Naive B cell (primary cell): ENCODE measurements around the gene GLIPR2. TPM values are rescaled to one million over a fixed set of nuclear protein-coding genes. Genes with fewer than 3 reads are reported as not detected.
"Not testable (repeated sequence)": the region's sequence is repeated elsewhere in the genome, so short reads cannot be mapped to it uniquely, and the experiment has no call there.

ENCODE experiments used
- ATAC-seq, 2 donors: fragments of 150-1000 bp; cut with Tn5 transposase; 2 replicates each; pipeline ENCODE4 v1.10.0; 2021; ENCODE audit warnings: low read depth in 2 of 2, mild to moderate bottlenecking in 2 of 2, moderate library complexity in 2 of 2
- DNase-seq: peaks from one replicate; pipeline ENCODE4 v3.0.0; 2022
- H3K27ac Mint-ChIP-seq, 6 donors: one replicate each; pipeline ENCODE4 v1.8.0; 2020 to 2022; ENCODE audit warnings: mild to moderate bottlenecking in 6 of 6, mixed read lengths in 6 of 6, moderate library complexity in 5 of 6, inconsistent platforms in 2 of 6
- H3K27me3 Mint-ChIP-seq, 3 donors: one replicate each; pipeline ENCODE4 v1.8.0; 2021 to 2022; ENCODE audit warnings: mixed read lengths in 3 of 3, mild to moderate bottlenecking in 1 of 3
- H3K36me3 Mint-ChIP-seq, 2 donors: one replicate each; pipeline ENCODE4 v1.8.0; 2020 to 2022; ENCODE audit warnings: mixed read lengths in 2 of 2, inconsistent platforms in 1 of 2, mild to moderate bottlenecking in 1 of 2
- H3K4me1 Mint-ChIP-seq, 3 donors: one replicate each; pipeline ENCODE4 v1.8.0; 2020 to 2022; ENCODE audit warnings: mixed read lengths in 3 of 3, inconsistent platforms in 1 of 3, mild to moderate bottlenecking in 1 of 3, moderate library complexity in 1 of 3
- H3K4me3 Mint-ChIP-seq, 8 donors: one replicate each; pipeline ENCODE4 v1.8.0; 2020 to 2022; ENCODE audit warnings: mild to moderate bottlenecking in 8 of 8, mixed read lengths in 8 of 8, moderate library complexity in 8 of 8, inconsistent platforms in 2 of 8
- H3K9me3 Mint-ChIP-seq, 7 donors: one replicate each; pipeline ENCODE4 v1.8.0; 2020 to 2022; ENCODE audit warnings: mixed read lengths in 7 of 7, mild to moderate bottlenecking in 5 of 7, inconsistent platforms in 2 of 7, moderate library complexity in 1 of 7
- polyA plus RNA-seq, 6 donors: library from polyadenylated mRNA; unstranded; fragments of 300-500 nt; fragmentation: Illumina TruSeq; gene quantifications; one replicate each; pipeline ENCODE4 v1.2.3, GENCODE V29; 2021; ENCODE audit warnings: low read depth in 6 of 6

GLIPR2 gene
- polyA plus RNA-seq, 6 donors from 2014 or later: 32.7 to 49.7 (median 48.2) TPM

- H3K36me3 Mint-ChIP-seq: peaks cover 0 to 14% of the 10 kb centered on the region in 2 donors
- H3K27ac Mint-ChIP-seq: peak overlapping the region in 2 of 6 donors; percentile 37 to 82
- ATAC-seq (no peak), DNase-seq (no peak)
- H3K27me3 Mint-ChIP-seq: no peaks in the 10 kb centered on the region
- no peaks in the 10 kb centered on the region for H3K9me3 Mint-ChIP-seq
- peak overlapping the region in 1 of 8 donors; percentile 12 for H3K4me3 Mint-ChIP-seq
- H3K4me1 Mint-ChIP-seq: peaks cover 0 to 9% (median 7%) of the 10 kb centered on the region in 3 donors
Measured at GRCh38 chr9:36163786-36164170, 27.2 kb downstream of the GLIPR2 start.

DNA sequence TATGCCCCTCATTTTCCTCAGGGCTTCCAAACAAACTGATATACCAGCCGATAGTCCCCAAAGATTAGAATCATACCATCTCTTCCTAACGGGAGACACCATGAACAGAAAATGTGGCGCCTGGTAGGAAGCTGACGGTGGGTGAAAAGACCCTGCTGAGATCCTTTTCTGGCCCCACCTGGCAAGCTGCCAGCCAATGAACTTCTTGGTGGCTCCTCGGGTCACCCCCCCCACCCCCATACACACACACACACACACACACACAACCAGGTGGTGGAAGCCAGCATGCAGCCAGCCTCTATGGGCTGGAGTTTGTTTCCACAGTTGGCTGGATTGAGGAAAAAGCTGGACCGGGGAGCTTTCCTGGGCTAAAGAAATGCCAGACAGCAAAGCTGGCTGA is 27.8 kb downstream of the GLIPR2 start:
- DNase-seq: no peak
- no peaks in the 10 kb centered on the region for H3K9me3 Mint-ChIP-seq
- peaks cover 0 to 9% (median 7%) of the 10 kb centered on the region in 3 donors for H3K4me1 Mint-ChIP-seq
- peak overlapping the region in 1 of 6 donors; percentile 21 for H3K27ac Mint-ChIP-seq
- ATAC-seq: no peak
- H3K27me3 Mint-ChIP-seq: peaks cover 0 to 5% (median 3%) of the 10 kb centered on the region in 3 donors
- peak overlapping the region in 1 of 8 donors; percentile 17 for H3K4me3 Mint-ChIP-seq
- H3K36me3 Mint-ChIP-seq: peaks cover 0 to 8% of the 10 kb centered on the region in 2 donors

DNA sequence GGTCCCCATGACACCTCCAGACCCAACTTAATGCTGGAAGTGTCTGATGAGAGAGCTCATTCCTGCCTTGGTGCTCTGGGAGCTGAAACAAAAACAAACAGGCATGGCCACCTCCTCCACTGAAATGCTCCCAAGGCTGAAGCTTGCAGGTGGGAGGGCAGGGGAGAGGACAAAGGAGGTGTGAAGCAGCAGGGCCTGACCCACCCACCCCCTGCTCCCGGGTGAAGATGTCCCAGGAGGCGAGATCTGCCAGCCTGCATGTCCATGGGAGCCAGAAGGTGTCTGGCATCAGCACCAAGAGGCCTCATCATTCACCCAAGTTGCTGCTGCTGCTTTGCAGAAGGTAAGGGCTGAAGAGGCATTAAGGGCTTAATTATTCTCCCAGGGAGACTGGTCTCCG is 28.5 kb downstream of the GLIPR2 start:
- Mint-ChIP-seq H3K9me3 (no peaks in the 10 kb centered on the region), H3K4me1 (peaks cover 0 to 9% (median 7%) of the 10 kb centered on the region in 3 donors), H3K36me3 (peaks cover 0 to 7% of the 10 kb centered on the region in 2 donors), H3K27ac (peak overlapping the region in 2 of 6 donors; percentile 15 to 21), H3K27me3 (peaks cover 3 to 10% (median 4%) of the 10 kb centered on the region in 3 donors), H3K4me3 (peak overlapping the region in 4 of 8 donors; percentile 21 to 73 (median 67))
- no peak for ATAC-seq
- DNase-seq: no peak

GRCh38 chr9:36165826-36166167 is 29.3 kb downstream of the GLIPR2 start:
- Mint-ChIP-seq H3K27ac (no peak overlapping the region), H3K4me1 (peaks cover 0 to 9% (median 7%) of the 10 kb centered on the region in 3 donors), H3K27me3 (peaks cover 4 to 11% (median 10%) of the 10 kb centered on the region in 3 donors), H3K36me3 (no peaks in the 10 kb centered on the region), H3K4me3 (peak overlapping the region in 7 of 8 donors; percentile 24 to 70 (median 69)), H3K9me3 (no peaks in the 10 kb centered on the region)
- DNase-seq (no peak), ATAC-seq (no peak)

- ATAC-seq: peak; percentile 95 to 97
- H3K27ac Mint-ChIP-seq: peak overlapping the region in 3 of 6 donors; percentile 15 to 62 (median 51)
Measured at GRCh38 chr9:36166168-36166927, 29.8 kb downstream of the GLIPR2 start.

GRCh38 chr9:36169166-36169565 is 32.6 kb downstream of the GLIPR2 start, which contains the start of gene CCIN:
CCIN (plus strand) TSS chr9:36169388; CDS start chr9:36169503, 115 bp downstream.
- peak within 1 kb of the TSS in 1 of 8 donors; percentile 50 for H3K4me3 Mint-ChIP-seq

More at GRCh38 chr9:36166168-36166927, 29.8 kb downstream of the GLIPR2 start:
- peaks cover 0 to 7% (median 6%) of the 10 kb centered on the region in 3 donors for H3K4me1 Mint-ChIP-seq
- no peaks in the 10 kb centered on the region for H3K36me3 Mint-ChIP-seq
- no peaks in the 10 kb centered on the region for H3K9me3 Mint-ChIP-seq
- peak; percentile 79 for DNase-seq
- H3K27me3 Mint-ChIP-seq: peaks cover 9 to 16% (median 13%) of the 10 kb centered on the region in 3 donors
- peak overlapping the region; percentile 7 to 90 (median 72) for H3K4me3 Mint-ChIP-seq

GRCh38 chr9:36169708-36170107 is 33.2 kb downstream of the GLIPR2 start:
- ATAC-seq: no peak
- peaks cover 9 to 18% (median 17%) of the 10 kb centered on the region in 3 donors for H3K27me3 Mint-ChIP-seq
- no peaks in the 10 kb centered on the region for H3K9me3 Mint-ChIP-seq
- H3K4me3 Mint-ChIP-seq: no peak overlapping the region
- DNase-seq: no peak
- H3K27ac Mint-ChIP-seq: no peak overlapping the region
- H3K36me3 Mint-ChIP-seq: no peaks in the 10 kb centered on the region
- peaks cover 0 to 7% (median 6%) of the 10 kb centered on the region in 3 donors for H3K4me1 Mint-ChIP-seq

More at GRCh38 chr9:36169166-36169565, 32.6 kb downstream of the GLIPR2 start, which contains the start of gene CCIN:
- ATAC-seq (no peak), DNase-seq (no peak)
- H3K27ac Mint-ChIP-seq: no peak within 1 kb of the TSS
- H3K36me3 Mint-ChIP-seq: no peaks in the 10 kb centered on the region
- no peaks in the 10 kb centered on the region for H3K9me3 Mint-ChIP-seq
- H3K27me3 Mint-ChIP-seq: peaks cover 9 to 18% (median 17%) of the 10 kb centered on the region in 3 donors
- peaks cover 0 to 7% (median 6%) of the 10 kb centered on the region in 3 donors for H3K4me1 Mint-ChIP-seq

DNA sequence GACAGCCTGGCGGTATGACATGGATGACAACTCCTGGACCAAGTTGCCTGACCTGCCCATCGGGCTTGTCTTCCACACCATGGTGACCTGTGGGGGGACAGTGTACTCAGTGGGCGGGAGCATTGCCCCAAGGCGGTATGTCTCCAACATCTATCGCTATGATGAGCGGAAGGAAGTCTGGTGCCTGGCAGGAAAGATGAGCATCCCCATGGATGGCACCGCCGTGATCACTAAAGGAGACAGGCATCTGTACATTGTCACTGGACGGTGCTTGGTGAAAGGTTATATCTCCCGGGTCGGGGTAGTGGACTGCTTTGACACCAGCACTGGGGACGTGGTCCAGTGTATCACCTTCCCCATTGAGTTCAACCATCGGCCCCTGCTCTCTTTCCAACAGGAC is 34.0 kb downstream of the GLIPR2 start:
- DNase-seq (no peak), ATAC-seq (no peak)
- no peak overlapping the region for H3K4me3 Mint-ChIP-seq
- H3K36me3 Mint-ChIP-seq: no peaks in the 10 kb centered on the region
- H3K4me1 Mint-ChIP-seq: peaks cover 0 to 6% (median 5%) of the 10 kb centered on the region in 3 donors
- no peak overlapping the region for H3K27ac Mint-ChIP-seq
- H3K9me3 Mint-ChIP-seq: no peaks in the 10 kb centered on the region
- peaks cover 13 to 23% (median 18%) of the 10 kb centered on the region in 3 donors for H3K27me3 Mint-ChIP-seq

GRCh38 chr9:36173861-36174260 is 37.3 kb downstream of the GLIPR2 start:
- no peak overlapping the region for H3K4me3 Mint-ChIP-seq
- no peak overlapping the region for H3K27ac Mint-ChIP-seq
- DNase-seq (no peak), ATAC-seq (no peak)
- H3K4me1 Mint-ChIP-seq: no peaks in the 10 kb centered on the region
- no peaks in the 10 kb centered on the region for H3K9me3 Mint-ChIP-seq
- H3K27me3 Mint-ChIP-seq: peaks cover 13 to 31% (median 29%) of the 10 kb centered on the region in 3 donors
- H3K36me3 Mint-ChIP-seq: no peaks in the 10 kb centered on the region

- H3K4me1 Mint-ChIP-seq: no peaks in the 10 kb centered on the region
- H3K27ac Mint-ChIP-seq: no peak overlapping the region
- H3K36me3 Mint-ChIP-seq: no peaks in the 10 kb centered on the region
- H3K9me3 Mint-ChIP-seq: peaks cover 0 to 4% (median 0%) of the 10 kb centered on the region in 7 donors
- H3K4me3 Mint-ChIP-seq: no peak overlapping the region
- H3K27me3 Mint-ChIP-seq: peaks cover 14 to 33% (median 30%) of the 10 kb centered on the region in 3 donors
- ATAC-seq (no peak), DNase-seq (no peak)
Measured at GRCh38 chr9:36174271-36174670, 37.7 kb downstream of the GLIPR2 start.

GRCh38 chr9:36174731-36175130 is 38.2 kb downstream of the GLIPR2 start:
- Mint-ChIP-seq H3K36me3 (no peaks in the 10 kb centered on the region), H3K4me3 (no peak overlapping the region), H3K27me3 (peaks cover 12 to 32% (median 28%) of the 10 kb centered on the region in 3 donors), H3K4me1 (no peaks in the 10 kb centered on the region), H3K27ac (no peak overlapping the region), H3K9me3 (peaks cover 0 to 4% (median 0%) of the 10 kb centered on the region in 7 donors)
- ATAC-seq (no peak), DNase-seq (no peak)

DNA sequence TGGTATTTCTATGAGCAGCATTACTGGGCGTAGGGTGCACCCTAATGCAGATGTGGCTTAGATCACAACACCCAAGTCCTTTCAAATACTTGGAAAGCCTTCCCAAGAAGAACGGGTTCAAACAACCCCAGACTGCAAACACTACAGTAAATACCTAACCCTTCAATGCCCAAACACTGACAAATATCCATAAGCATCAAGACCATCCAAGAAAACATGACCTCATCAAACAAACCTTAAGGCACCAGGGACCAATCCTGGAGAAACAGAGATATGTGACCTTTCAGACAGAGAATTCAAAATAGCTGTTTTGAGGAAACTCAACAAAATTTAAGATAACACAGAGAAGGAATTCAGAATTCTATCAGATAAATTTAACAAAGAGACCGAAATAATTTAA is 38.7 kb downstream of the GLIPR2 start:
- H3K4me1 Mint-ChIP-seq, H3K4me3 Mint-ChIP-seq, H3K27ac Mint-ChIP-seq, ATAC-seq, H3K36me3 Mint-ChIP-seq, H3K9me3 Mint-ChIP-seq, DNase-seq: not testable (repeated sequence)
- H3K27me3 Mint-ChIP-seq: peaks cover 12 to 28% (median 26%) of the 10 kb centered on the region in 3 donors

DNA sequence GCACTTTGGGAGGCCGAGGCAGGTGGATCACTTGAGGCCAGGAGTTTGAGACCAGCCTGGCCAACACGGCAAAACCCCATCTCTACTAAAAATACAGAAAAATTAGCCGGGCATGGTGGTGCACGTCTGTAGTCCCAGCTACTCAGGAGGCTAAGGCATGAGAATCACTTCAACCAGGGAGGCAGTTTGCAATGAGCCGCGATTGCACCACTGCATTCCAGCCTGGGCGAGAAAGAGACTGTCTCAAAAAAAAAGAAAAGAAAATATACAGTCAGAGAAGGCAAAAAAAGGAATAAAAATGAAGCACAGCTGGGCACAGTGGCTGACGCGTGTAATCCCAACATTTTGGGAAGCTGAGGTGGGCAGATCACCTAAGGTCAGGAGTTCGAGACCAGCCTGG is 40.0 kb downstream of the GLIPR2 start:
- DNase-seq, H3K4me1 Mint-ChIP-seq, H3K36me3 Mint-ChIP-seq, ATAC-seq, H3K4me3 Mint-ChIP-seq, H3K9me3 Mint-ChIP-seq: not testable (repeated sequence)
- Mint-ChIP-seq H3K27ac (peak overlapping the region in 1 of 6 donors; percentile 86), H3K27me3 (peaks cover 8 to 22% (median 16%) of the 10 kb centered on the region in 3 donors)

GRCh38 chr9:36177571-36177970 is 41.0 kb downstream of the GLIPR2 start:
- no peak for ATAC-seq
- no peak for DNase-seq
- Mint-ChIP-seq H3K36me3 (no peaks in the 10 kb centered on the region), H3K27me3 (peaks cover 8 to 20% (median 15%) of the 10 kb centered on the region in 3 donors), H3K9me3 (peaks cover 0 to 10% (median 0%) of the 10 kb centered on the region in 7 donors), H3K27ac (no peak overlapping the region), H3K4me3 (no peak overlapping the region), H3K4me1 (no peaks in the 10 kb centered on the region)
